Tibial nerve (tissue), 4 donors: ENCODE results near the gene SIX4. TPM values are rescaled to one million over a fixed set of nuclear protein-coding genes. Genes with fewer than 3 reads are reported as not detected.

Experiments
- DNase-seq, 2 donors: peaks; one replicate each; pipeline ENCODE4 v3.0.0-alpha.2; 2019; ENCODE audit warnings: low spot score in 2 of 2
- H3K27ac ChIP-seq, 4 donors: fragments of 200-600 bp; sonication (generic) in 3 of 4; one replicate each; pipeline ENCODE4 v1.5.1; 2017 to 2019; ENCODE audit warnings: mild to moderate bottlenecking in 1 of 4
- H3K27me3 ChIP-seq, 2 donors: fragments of 200-600 bp; sonication (generic) in 1 of 2; one replicate each; pipeline versions ENCODE4 v1.5.1 to v1.6.0; 2017 to 2019
- H3K36me3 ChIP-seq, 3 donors: fragments of 200-600 bp; sonication (generic); one replicate each; pipeline ENCODE4 v1.5.1; 2018 to 2019
- H3K4me1 ChIP-seq, 4 donors: fragments of 200-600 bp; sonication (generic) in 3 of 4; one replicate each; pipeline ENCODE4 v1.5.1; 2017 to 2019
- H3K4me3 ChIP-seq, 4 donors: fragments of 200-600 bp; sonication (generic) in 3 of 4; one replicate each; pipeline ENCODE4 v1.5.1; 2017 to 2019; ENCODE audit warnings: mild to moderate bottlenecking in 1 of 4, moderate library complexity in 1 of 4
- H3K9me3 ChIP-seq, 4 donors: fragments of 200-600 bp; sonication (generic) in 3 of 4; one replicate each; pipeline ENCODE4 v1.5.1; 2017 to 2019
- EP300 ChIP-seq, 2 donors: sonication (generic); formaldehyde crosslinking; IDR thresholded peaks; one replicate each; pipeline ENCODE4 v1.6.1; 2017; ENCODE audit warnings: antibody characterized with exemption in 2 of 2, mild to moderate bottlenecking in 1 of 2
- POLR2A ChIP-seq, 2 donors: fragments of 450-650 bp; IDR thresholded peaks; one replicate each; pipeline ENCODE4 v1.6.1; 2017; ENCODE audit warnings: antibody characterized with exemption in 2 of 2, mild to moderate bottlenecking in 2 of 2, moderate library complexity in 2 of 2
- WGBS, 2 donors: methylation state at CpG; one replicate each; pipeline ENCODE4 v1.1.5; 2018; 5-methylcytosine and 5-hydroxymethylcytosine counted together
- total RNA-seq, 4 donors: library from RNA; depleted of rRNA; stranded (reverse); fragments of >200 nt; gene quantifications; one replicate each; pipeline ENCODE4 v1.1.0, GENCODE V29; 2016
- TF ChIP-seq, protein P1 (sequence below), 5 experiments: fragments of 200-600 bp in 3 of 5; fragments of 450-650 bp in 2 of 5; sonication (generic) in 3 of 5; IDR thresholded peaks; one replicate each; pipeline ENCODE4 v1.5.1; 2016 to 2019; ENCODE audit warnings: antibody characterized with exemption in 5 of 5, mild to moderate bottlenecking in 3 of 5, moderate library complexity in 2 of 5

SIX4 gene
- total RNA-seq, 4 donors from 2014 or later = 2.6 to 8.2 (median 4.7) TPM

GRCh38 chr14:60686865-60687264 lies 37.3 kb downstream of the SIX4 start:
- Histone ChIP-seq H3K4me1 (no peaks in the 10 kb centered on the region), H3K9me3 (peaks cover 0 to 5% (median 0%) of the 10 kb centered on the region in 4 donors), H3K27ac (no peak overlapping the region), H3K4me3 (no peak overlapping the region), H3K27me3 (no peaks in the 10 kb centered on the region), H3K36me3 (no peaks in the 10 kb centered on the region)
- TF ChIP-seq, protein P1, sequence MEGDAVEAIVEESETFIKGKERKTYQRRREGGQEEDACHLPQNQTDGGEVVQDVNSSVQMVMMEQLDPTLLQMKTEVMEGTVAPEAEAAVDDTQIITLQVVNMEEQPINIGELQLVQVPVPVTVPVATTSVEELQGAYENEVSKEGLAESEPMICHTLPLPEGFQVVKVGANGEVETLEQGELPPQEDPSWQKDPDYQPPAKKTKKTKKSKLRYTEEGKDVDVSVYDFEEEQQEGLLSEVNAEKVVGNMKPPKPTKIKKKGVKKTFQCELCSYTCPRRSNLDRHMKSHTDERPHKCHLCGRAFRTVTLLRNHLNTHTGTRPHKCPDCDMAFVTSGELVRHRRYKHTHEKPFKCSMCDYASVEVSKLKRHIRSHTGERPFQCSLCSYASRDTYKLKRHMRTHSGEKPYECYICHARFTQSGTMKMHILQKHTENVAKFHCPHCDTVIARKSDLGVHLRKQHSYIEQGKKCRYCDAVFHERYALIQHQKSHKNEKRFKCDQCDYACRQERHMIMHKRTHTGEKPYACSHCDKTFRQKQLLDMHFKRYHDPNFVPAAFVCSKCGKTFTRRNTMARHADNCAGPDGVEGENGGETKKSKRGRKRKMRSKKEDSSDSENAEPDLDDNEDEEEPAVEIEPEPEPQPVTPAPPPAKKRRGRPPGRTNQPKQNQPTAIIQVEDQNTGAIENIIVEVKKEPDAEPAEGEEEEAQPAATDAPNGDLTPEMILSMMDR (IDR thresholded peaks at IDR 0.05) = no peak
- TF ChIP-seq EP300 (IDR thresholded peaks at IDR 0.05) = no peak
- TF ChIP-seq POLR2A (IDR thresholded peaks at IDR 0.05) = no peak
- no peak for DNase-seq

GRCh38 chr14:60684203-60684602 lies 39.9 kb downstream of the SIX4 start:
- Histone ChIP-seq H3K4me3 (no peak overlapping the region), H3K27ac (no peak overlapping the region), H3K27me3 (no peaks in the 10 kb centered on the region), H3K4me1 (no peaks in the 10 kb centered on the region), H3K9me3 (peaks cover 0 to 5% (median 0%) of the 10 kb centered on the region in 4 donors), H3K36me3 (no peaks in the 10 kb centered on the region)
- TF ChIP-seq EP300 (IDR thresholded peaks at IDR 0.05) (no peak), POLR2A (IDR thresholded peaks at IDR 0.05) (no peak)
- TF ChIP-seq, protein P1 (IDR thresholded peaks at IDR 0.05) = no peak
- WGBS, 2 donors = 40 to 46% methylated on average over 2 of the region's 2 CpGs
- DNase-seq = no peak

DNA sequence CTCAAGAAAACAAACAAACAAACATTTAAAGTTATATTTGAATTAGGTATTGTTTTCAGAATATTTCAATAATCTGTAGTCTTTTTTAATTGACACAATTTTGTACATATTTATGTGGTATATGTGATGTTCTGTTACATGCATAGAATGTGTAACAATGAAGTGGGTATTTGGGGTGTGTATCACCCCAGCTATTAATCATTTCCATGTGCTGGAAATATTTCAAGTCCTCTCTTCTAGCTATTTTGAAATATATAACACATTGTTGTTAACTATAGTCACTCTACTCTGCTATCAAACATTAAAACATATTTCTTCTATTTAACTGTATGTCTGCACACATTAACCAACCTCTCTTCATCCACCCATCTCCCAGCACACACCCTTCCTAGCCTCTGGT lies 42.9 kb downstream of the SIX4 start:
- H3K36me3 ChIP-seq = no peaks in the 10 kb centered on the region
- H3K4me1 ChIP-seq = no peaks in the 10 kb centered on the region
- no peak for TF ChIP-seq EP300 (IDR thresholded peaks at IDR 0.05)
- no peak for TF ChIP-seq POLR2A (IDR thresholded peaks at IDR 0.05)
- TF ChIP-seq, protein P1 (IDR thresholded peaks at IDR 0.05) = no peak
- no peak for DNase-seq
- no peak overlapping the region for H3K4me3 ChIP-seq
- peaks cover 0 to 5% (median 0%) of the 10 kb centered on the region in 4 donors for H3K9me3 ChIP-seq
- H3K27ac ChIP-seq = no peak overlapping the region
- no peaks in the 10 kb centered on the region for H3K27me3 ChIP-seq

DNA sequence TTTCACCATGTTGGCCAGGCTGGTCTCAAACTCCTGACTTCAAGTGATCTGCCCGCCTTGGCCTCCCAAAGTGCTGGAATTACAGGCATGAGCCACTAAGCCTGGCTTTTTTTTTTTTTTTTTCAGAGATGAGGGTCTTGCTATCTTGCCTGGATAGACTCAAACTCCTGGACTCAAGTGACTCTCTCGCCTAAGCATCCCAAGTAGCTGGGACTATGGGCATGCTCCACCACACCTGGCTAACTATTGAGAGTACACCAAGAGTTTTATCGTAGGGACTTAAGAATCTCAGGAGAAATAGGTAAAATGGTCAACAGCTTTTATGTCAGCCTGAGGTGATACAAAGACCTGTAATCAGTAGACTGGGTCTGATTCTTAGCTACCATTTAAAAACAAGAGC lies 43.6 kb downstream of the SIX4 start:
- Histone ChIP-seq H3K27me3 (no peaks in the 10 kb centered on the region), H3K4me1 (no peaks in the 10 kb centered on the region), H3K4me3 (no peak overlapping the region), H3K36me3 (no peaks in the 10 kb centered on the region), H3K9me3 (peaks cover 0 to 5% (median 0%) of the 10 kb centered on the region in 4 donors), H3K27ac (no peak overlapping the region)
- WGBS, 2 donors = 83 to 93% methylated on average over 3 of the region's 3 CpGs
- DNase-seq = no peak
- TF ChIP-seq, protein P1 (IDR thresholded peaks at IDR 0.05) = no peak
- TF ChIP-seq EP300 (IDR thresholded peaks at IDR 0.05) = no peak
- no peak for TF ChIP-seq POLR2A (IDR thresholded peaks at IDR 0.05)

GRCh38 chr14:60679566-60680258 lies 44.4 kb downstream of the SIX4 start:
- Histone ChIP-seq H3K27ac (no peak overlapping the region), H3K36me3 (no peaks in the 10 kb centered on the region)
- WGBS, 2 donors = 73% methylated on average over 4 of the region's 4 CpGs

More at GRCh38 chr14:60679566-60680258, 44.4 kb downstream of the SIX4 start:
- no peak overlapping the region for H3K4me3 ChIP-seq
- H3K9me3 ChIP-seq = peaks cover 0 to 5% (median 0%) of the 10 kb centered on the region in 4 donors
- TF ChIP-seq EP300 (IDR thresholded peaks at IDR 0.05) (no peak), POLR2A (IDR thresholded peaks at IDR 0.05) (no peak)
- TF ChIP-seq, protein P1 (IDR thresholded peaks at IDR 0.05) = no peak
- no peak for DNase-seq
- no peaks in the 10 kb centered on the region for H3K4me1 ChIP-seq
- H3K27me3 ChIP-seq = no peaks in the 10 kb centered on the region
